ENCODE data around the gene PAOX.
"Not testable (repeated sequence)": the region's sequence is repeated elsewhere in the genome, so short reads cannot be mapped to it uniquely, and the experiment has no call there.

Gene PAOX

GRCh38 chr10:133411523-133412380 lies 32.7 kb downstream of the PAOX start:
- DNase-seq = no peak

GRCh38 chr10:133412381-133412711 lies 33.3 kb downstream of the PAOX start:
- DNase-seq = no peak

- DNase-seq = not testable (repeated sequence)
Observed at GRCh38 chr10:133414401-133414800, 35.3 kb downstream of the PAOX start.

- no peak for DNase-seq
Observed at GRCh38 chr10:133415752-133416151, 36.7 kb downstream of the PAOX start.

GRCh38 chr10:133418289-133418993 lies 39.4 kb downstream of the PAOX start:
- DNase-seq = no peak

- DNase-seq = no peak
Observed at GRCh38 chr10:133419211-133419950, 40.3 kb downstream of the PAOX start.

- no peak for DNase-seq
Observed at GRCh38 chr10:133420028-133420427, 41.0 kb downstream of the PAOX start.

- no peak for DNase-seq
Observed at GRCh38 chr10:133420579-133420978, 41.5 kb downstream of the PAOX start.

GRCh38 chr10:133421336-133422222 lies 42.5 kb downstream of the PAOX start:
- DNase-seq = no peak

GRCh38 chr10:133422223-133422806 lies 43.3 kb downstream of the PAOX start:
- no peak for DNase-seq

- no peak for DNase-seq
Observed at GRCh38 chr10:133422807-133423771, 44.0 kb downstream of the PAOX start.

GRCh38 chr10:133424102-133424501 lies 45.0 kb downstream of the PAOX start:
- not testable (repeated sequence) for DNase-seq

GRCh38 chr10:133424601-133425000 lies 45.5 kb downstream of the PAOX start, which contains the start of gene SPRN:
SPRN (minus strand) TSS chr10:133424625; CDS start chr10:133423681, 944 bp downstream.
- DNase-seq = not testable (repeated sequence)

GRCh38 chr10:133429571-133429970 lies 50.5 kb downstream of the PAOX start:
- DNase-seq = not testable (repeated sequence)

- not testable (repeated sequence) for DNase-seq
Observed at GRCh38 chr10:133431888-133432613, 53.0 kb downstream of the PAOX start.

GRCh38 chr10:133432789-133433188 lies 53.7 kb downstream of the PAOX start:
- not testable (repeated sequence) for DNase-seq

- no peak for DNase-seq
Observed at GRCh38 chr10:133438711-133439273, 59.7 kb downstream of the PAOX start.

GRCh38 chr10:133439517-133440461 lies 60.7 kb downstream of the PAOX start:
- no peak for DNase-seq

Measured in amniotic stem cell (primary cell).